UCSD-AML1 (cell line): ENCODE data around the gene EIF1AD.
A peak's percentile ranks its signal among the peaks of the same experiment; 100 is the strongest.
"Not testable (repeated sequence)": the region's sequence is repeated elsewhere in the genome, so short reads cannot be mapped to it uniquely, and the experiment has no call there.

ENCODE experiments used
- DNase-seq: peaks from one replicate; lab custom pipeline; 2025; ENCODE audit not compliant: unreplicated experiment; lab: John Stamatoyannopoulos, UW

The EIF1AD gene, protein sequence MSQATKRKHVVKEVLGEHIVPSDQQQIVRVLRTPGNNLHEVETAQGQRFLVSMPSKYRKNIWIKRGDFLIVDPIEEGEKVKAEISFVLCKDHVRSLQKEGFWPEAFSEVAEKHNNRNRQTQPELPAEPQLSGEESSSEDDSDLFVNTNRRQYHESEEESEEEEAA

GRCh38 chr11:66001942-66002647 is at the start of gene EIF1AD, which contains the start of gene BANF1:
EIF1AD (minus strand) TSS chr11:66002157; CDS start chr11:66000389, 1,768 bp downstream.
BANF1 (plus strand) TSS chr11:66002503; CDS start chr11:66003251, 748 bp downstream.
- DNase-seq: peak; percentile 97

DNA sequence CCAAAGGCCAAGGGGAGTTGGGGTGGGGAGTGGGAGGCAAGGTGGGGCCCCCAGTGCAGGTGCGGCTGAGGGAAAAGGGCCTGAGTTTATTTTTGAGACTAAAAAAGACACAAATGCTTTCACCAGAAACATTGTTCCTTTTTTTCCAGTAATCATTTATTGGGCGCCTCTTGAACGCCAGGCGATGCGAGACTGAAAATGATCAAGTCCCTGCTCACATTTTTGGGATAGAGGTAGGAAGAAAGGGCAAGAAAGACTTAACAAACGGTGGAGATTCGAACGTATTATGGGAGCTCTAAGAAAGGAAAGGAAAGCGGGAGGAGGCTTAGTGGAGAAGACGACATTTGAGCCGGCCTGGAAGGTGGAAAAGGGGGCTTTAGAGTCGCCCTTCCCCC is 49.4 kb upstream of the EIF1AD start:
- no peak for DNase-seq

GRCh38 chr11:66050581-66051231 is 48.7 kb upstream of the EIF1AD start:
- no peak for DNase-seq

GRCh38 chr11:66048547-66049323 is 46.8 kb upstream of the EIF1AD start, which contains the start of gene GAL3ST3:
GAL3ST3 (minus strand) TSS chr11:66049161; CDS start chr11:66045415, 3,746 bp downstream.
- DNase-seq: no peak

DNA sequence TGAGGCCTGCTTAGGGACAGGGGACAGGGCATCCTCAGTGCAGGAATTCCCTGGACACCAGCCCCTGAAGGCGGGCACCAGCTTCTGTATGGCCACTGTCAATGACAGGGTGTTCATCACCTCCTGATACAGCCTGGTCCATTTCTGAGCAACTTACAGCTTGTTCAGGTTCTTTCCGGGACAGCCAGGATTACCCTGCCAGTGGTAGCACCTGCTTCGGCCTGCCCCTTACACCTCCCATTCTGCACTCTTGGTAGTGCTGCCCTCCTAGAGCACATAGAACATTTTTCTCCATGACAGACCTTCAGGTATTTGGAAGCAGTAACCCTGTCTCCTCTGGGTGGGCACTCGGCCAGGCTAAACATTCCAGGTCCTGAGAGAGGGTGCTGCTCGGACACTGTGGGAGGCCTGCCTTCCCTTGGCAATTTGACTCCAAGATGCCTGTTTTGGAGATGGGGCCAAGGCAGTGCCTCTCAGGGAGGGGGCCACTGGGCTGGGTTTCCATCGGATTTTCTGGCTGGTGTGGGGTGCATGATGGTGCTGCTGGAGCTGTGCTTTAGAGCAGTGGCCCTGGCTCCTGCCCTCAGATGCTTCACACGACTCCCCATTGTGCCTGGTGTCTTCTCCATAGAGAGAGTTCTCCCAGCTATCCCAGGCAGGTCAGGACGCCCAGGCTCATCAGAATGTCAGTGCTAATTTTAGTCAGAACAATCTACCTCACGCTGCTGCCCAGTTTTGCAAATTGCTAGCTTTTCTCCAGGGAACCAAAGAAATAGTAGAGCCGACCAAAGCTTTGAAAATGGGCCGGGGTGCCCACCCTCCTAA is 45.8 kb upstream of the EIF1AD start:
- no peak for DNase-seq

DNA sequence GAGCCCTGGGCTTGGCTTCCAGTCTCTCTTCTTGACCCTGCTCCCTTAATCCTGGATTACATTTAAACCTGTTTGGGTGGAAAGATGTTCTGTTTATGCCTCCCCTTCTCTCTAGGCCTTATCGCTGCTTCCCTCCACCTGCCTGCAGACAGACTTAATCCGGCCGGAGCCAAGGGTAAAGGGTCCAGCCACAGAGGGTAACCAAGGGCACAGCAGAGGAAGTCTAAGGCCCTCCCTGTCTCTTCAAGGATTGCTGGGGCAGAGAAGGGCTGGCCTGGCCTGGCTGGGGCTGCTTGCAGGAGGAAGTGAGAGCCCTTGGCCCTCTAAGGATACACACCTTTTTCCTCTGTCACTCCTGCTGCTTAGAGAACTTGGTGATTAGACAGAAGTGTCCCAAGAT is 44.9 kb upstream of the EIF1AD start:
- DNase-seq: no peak

DNA sequence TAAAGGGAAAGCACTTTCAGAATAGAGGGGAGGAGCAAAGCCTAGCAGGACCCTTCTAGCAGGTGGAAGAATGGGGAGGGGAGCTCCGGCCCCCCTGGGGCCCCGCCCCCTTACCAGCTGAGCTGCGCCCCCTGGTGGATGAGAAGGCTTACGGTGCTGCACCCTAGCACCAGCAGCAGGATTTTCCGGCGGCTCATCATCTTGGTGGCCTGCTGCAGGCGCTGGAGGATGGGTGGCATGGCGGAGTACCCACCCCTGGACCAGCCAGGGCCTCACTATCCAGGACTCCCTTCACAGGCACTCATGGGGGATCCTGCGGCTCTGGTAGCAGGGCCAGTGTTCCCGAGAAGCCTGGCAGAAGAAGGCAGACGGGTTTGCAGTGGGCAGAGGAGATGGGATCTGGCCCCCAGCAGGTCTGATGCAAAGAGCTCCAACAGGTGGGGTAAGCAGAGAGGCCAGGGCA is 43.3 kb upstream of the EIF1AD start:
- peak; percentile 78 for DNase-seq

GRCh38 chr11:66044757-66045156 is 42.8 kb upstream of the EIF1AD start:
- no peak for DNase-seq

GRCh38 chr11:66042996-66043906 is 41.3 kb upstream of the EIF1AD start:
- DNase-seq: no peak

- DNase-seq: no peak
Observed at GRCh38 chr11:66042227-66042995, 40.5 kb upstream of the EIF1AD start.

GRCh38 chr11:66039765-66040164 is 37.8 kb upstream of the EIF1AD start:
- no peak for DNase-seq

- no peak for DNase-seq
Observed at GRCh38 chr11:66037327-66037726, 35.4 kb upstream of the EIF1AD start.

DNA sequence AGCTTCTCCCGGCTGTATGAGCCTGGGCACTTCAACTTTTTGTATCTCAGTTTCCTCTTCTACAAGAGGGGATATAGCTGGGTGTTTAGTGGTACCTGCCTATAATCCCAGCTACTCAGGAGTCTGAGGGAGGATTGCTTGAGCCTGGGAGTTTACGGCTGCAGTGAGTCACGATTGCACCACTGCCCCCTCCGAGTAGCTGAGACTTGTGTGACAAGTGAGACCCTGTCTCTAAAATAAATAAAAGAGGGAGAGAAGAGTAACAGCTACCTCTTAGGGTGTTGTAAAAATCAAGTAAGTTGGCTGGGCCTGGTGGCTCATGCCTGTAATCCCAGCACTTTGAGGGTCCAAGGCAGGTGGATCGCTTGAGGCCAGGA is 34.4 kb upstream of the EIF1AD start:
- no peak for DNase-seq

- DNase-seq: no peak
Observed at GRCh38 chr11:66035653-66036333, 33.8 kb upstream of the EIF1AD start.

DNA sequence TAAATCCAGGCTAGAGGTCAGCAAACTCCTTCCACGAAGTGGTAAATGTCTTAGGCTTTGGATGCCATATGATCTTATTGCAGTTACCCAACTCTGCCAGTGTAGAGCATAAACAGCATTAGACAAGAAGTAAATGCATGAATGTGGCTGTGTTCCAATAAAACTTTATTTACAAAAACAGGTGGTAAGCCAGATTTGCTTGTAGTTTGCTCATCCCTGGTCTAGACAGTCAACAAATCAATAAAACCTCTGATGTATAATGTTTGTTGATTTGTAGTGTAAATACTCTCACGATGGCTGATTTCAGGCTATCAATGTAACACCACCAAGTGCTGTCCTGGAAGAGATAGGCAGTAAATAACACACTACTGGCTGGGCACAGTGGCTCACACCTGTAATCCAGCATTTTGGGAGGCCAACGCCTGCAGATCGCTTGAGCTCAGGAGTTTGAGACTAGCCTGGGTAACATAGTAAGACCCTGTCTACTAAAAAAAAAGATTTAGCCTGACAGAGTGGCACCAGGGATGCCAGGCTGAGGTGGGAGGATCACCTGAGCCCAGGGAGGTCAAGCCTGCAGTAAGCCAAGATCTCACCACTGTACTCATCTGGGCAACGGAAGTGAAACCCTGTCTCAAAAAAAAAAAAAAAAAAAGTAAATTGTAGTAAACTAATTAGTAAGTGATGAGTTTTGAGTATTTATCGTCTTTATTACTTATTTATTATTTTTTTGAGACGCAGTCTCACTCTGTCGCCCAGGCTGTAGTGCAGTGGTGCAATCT is 31.2 kb upstream of the EIF1AD start:
- DNase-seq: no peak

DNA sequence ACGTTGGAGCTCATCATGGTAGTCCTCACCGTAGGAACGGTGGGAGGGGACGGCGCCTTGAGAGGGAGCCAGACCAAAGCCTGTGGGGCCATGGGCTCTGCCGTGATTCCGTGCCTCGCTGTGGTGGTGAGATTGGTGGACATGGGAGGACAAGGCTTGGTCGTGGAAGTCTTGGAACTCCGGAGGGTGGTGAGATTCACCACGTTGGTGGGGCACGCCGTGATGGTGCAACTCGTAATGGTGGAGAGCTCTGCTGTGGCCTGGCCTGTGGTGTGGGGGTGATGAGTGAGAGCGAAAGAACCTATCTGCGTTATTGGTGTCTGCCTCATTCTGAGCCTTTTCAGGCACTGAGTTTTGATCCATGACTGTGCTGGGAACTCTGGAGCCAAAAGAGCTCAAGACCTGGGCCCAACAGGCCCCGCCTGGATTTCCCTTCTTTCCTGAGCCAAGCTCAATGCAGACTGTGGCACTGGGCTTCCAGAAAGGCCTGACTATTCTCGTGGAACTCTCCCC is 24.1 kb upstream of the EIF1AD start, which contains the start of gene CATSPER1:
Gene CATSPER1 (minus strand): TSS at position 463 of the 513 bp plus-strand sequence. CDS start 100 bp downstream, at position 363.
- DNase-seq: no peak

DNA sequence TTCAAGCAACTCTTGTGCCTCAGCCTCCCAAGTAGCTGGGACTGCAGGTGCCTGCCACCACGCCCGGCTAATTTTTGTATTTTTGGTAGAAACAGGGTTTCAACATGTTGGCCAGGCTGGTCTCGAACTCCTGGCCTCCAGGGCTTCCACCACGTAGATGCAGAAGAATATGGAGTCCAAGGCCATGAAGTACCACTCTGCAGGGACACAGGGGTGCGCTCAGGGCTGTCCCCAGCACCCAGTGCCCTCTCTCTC is 21.2 kb upstream of the EIF1AD start:
- not testable (repeated sequence) for DNase-seq
